Measurements from ENCODE around the gene DUS2.

- TF ChIP-seq POLR2A (IDR thresholded peaks at IDR 0.05) (no peak), CTCF (IDR thresholded peaks at IDR 0.05) (no peak)
Measured at GRCh38 chr16:68089067-68089466, 66.0 kb downstream of the DUS2 start.

Measured in ovary (tissue), 3 donors.